ENCODE data around the gene CDH23. TPM values are rescaled to one million over a fixed set of nuclear protein-coding genes. Genes with fewer than 3 reads are reported as not detected.

Gene CDH23
- total and polyA plus RNA-seq, 9 of the 15 experiments (the other 6 are each of a cell fraction or from before 2014, with no cell fraction given): 0.18 to 1.2 (median 0.47) TPM

DNA sequence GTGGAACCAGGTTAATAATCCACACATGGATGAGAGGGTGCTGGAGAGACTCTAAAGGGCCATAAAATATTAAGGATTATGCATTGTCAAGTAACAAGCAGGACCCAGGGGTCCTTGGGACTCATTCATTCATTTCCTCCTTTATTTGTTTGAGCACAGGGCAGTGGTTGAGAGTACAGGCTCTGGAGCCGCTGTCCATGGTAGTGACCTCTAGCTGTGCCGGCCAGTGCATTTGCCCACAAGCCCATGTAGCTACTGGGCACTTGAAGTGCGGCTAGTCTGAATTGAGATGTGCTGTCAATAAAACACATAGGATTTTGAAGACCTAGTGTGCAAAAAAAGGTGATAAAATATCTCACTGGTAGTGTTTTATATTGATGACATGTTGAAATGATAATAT is 185.3 kb downstream of the CDH23 start:
- ATAC-seq (peak; percentile 78), DNase-seq (ENCODE audit: extremely low read depth in 1 of 4, low spot score in 3 of 4) (peak; percentile 51 to 76 (median 66)), FAIRE-seq (no peak)
- Histone ChIP-seq H3K9ac (ENCODE audit: insufficient read depth in 1 of 2, low read depth in 2 of 2, low read length in 2 of 2) (peak overlapping the region in 1 of 2 experiments; percentile 6; a peak in 1 of 4 replicates), H3K36me3 (ENCODE audit: control insufficient read depth, insufficient read depth, low read length) (no peaks in the 10 kb centered on the region), H3K9me3 (replicated peaks; ENCODE audit: control insufficient read depth, insufficient read depth, low read depth, low read length) (no peaks in the 10 kb centered on the region), H3K79me2 (ENCODE audit: control insufficient read depth, insufficient read depth, low read length) (no peaks in the 10 kb centered on the region), H3K27me3 (ENCODE audit: control insufficient read depth in 2 of 2, insufficient read depth in 2 of 2, low read length in 2 of 2) (peaks cover 0 to 4% of the 10 kb centered on the region in 2 experiments; a peak in 1 of 5 replicates), H2AFZ (ENCODE audit: low read depth, low read length) (no peak overlapping the region), H3K27ac (ENCODE audit: extremely low read depth, low read depth, low read length) (no peak overlapping the region), H3K9me1 (ENCODE audit: control insufficient read depth, insufficient read depth, low read length) (no peaks in the 10 kb centered on the region), H4K20me1 (replicated peaks; ENCODE audit: control insufficient read depth, insufficient read depth, low read length) (no peaks in the 10 kb centered on the region), H3K4me1 (replicated peaks in 1 of 2; ENCODE audit: control insufficient read depth in 2 of 2, insufficient read depth in 2 of 2, low read length in 2 of 2) (peaks cover 11 to 28% of the 10 kb centered on the region in 2 experiments; a peak in 4 of 5 replicates), H3K4me2 (ENCODE audit: insufficient read depth, low read length) (no peak overlapping the region), H3K4me3 (no peak overlapping the region)
- in situ Hi-C loops (cut with MboI): no loop called here
- 45% methylated on average over 3 of the region's 3 CpGs for WGBS (ENCODE audit: insufficient coverage, low coverage, missing lambda C conversion rate)
- intact Hi-C loops (cut with micrococcal nuclease): no loop called here
- ChIA-PET CTCF (ENCODE audit: low intra/inter-chr PET ratio) (no interaction called here), POLR2A (interaction anchor here (0.6 to 1.4 kb wide), 5 partner anchors 9 to 183 kb away, joined by 3 to 4 read pairs (median 3); no protein-coding TSS in a partner anchor)
- no TSS peak for BruUV-seq (replicated peaks)
- TF ChIP-seq, protein P1, sequence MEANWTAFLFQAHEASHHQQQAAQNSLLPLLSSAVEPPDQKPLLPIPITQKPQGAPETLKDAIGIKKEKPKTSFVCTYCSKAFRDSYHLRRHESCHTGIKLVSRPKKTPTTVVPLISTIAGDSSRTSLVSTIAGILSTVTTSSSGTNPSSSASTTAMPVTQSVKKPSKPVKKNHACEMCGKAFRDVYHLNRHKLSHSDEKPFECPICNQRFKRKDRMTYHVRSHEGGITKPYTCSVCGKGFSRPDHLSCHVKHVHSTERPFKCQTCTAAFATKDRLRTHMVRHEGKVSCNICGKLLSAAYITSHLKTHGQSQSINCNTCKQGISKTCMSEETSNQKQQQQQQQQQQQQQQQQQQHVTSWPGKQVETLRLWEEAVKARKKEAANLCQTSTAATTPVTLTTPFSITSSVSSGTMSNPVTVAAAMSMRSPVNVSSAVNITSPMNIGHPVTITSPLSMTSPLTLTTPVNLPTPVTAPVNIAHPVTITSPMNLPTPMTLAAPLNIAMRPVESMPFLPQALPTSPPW (CRISPR knock-in tag; IDR thresholded peaks at IDR 0.05): 0 out of 2 replicates have a peak, but pooled peaks have one; percentile 24
- TF ChIP-seq, protein P2, sequence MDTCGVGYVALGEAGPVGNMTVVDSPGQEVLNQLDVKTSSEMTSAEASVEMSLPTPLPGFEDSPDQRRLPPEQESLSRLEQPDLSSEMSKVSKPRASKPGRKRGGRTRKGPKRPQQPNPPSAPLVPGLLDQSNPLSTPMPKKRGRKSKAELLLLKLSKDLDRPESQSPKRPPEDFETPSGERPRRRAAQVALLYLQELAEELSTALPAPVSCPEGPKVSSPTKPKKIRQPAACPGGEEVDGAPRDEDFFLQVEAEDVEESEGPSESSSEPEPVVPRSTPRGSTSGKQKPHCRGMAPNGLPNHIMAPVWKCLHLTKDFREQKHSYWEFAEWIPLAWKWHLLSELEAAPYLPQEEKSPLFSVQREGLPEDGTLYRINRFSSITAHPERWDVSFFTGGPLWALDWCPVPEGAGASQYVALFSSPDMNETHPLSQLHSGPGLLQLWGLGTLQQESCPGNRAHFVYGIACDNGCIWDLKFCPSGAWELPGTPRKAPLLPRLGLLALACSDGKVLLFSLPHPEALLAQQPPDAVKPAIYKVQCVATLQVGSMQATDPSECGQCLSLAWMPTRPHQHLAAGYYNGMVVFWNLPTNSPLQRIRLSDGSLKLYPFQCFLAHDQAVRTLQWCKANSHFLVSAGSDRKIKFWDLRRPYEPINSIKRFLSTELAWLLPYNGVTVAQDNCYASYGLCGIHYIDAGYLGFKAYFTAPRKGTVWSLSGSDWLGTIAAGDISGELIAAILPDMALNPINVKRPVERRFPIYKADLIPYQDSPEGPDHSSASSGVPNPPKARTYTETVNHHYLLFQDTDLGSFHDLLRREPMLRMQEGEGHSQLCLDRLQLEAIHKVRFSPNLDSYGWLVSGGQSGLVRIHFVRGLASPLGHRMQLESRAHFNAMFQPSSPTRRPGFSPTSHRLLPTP (IDR thresholded peaks at IDR 0.05; ENCODE audit: borderline replicate concordance, extremely low read depth, insufficient read length): no peak
- TF ChIP-seq, protein P3, sequence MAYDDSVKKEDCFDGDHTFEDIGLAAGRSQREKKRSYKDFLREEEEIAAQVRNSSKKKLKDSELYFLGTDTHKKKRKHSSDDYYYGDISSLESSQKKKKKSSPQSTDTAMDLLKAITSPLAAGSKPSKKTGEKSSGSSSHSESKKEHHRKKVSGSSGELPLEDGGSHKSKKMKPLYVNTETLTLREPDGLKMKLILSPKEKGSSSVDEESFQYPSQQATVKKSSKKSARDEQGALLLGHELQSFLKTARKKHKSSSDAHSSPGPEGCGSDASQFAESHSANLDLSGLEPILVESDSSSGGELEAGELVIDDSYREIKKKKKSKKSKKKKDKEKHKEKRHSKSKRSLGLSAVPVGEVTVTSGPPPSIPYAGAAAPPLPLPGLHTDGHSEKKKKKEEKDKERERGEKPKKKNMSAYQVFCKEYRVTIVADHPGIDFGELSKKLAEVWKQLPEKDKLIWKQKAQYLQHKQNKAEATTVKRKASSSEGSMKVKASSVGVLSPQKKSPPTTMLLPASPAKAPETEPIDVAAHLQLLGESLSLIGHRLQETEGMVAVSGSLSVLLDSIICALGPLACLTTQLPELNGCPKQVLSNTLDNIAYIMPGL (CRISPR knock-in tag; IDR thresholded peaks at IDR 0.05): 0 out of 2 replicates have a peak, but pooled peaks have one; percentile 40
- TF ChIP-seq, protein P4, sequence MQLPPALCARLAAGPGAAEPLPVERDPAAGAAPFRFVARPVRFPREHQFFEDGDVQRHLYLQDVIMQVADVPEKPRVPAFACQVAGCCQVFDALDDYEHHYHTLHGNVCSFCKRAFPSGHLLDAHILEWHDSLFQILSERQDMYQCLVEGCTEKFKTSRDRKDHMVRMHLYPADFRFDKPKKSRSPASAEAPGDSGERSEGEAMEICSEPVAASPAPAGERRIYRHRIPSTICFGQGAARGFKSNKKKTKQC (CRISPR knock-in tag; IDR thresholded peaks at IDR 0.05): peak; percentile 71; the same call in 1 of the 2 replicates
- no peak for TF ChIP-seq XRCC5 (IDR thresholded peaks at IDR 0.05; ENCODE audit: low read depth, low read length)
- peak; percentile 71; the same call in 1 of the 2 replicates for TF ChIP-seq FOXP1 (CRISPR knock-in tag; IDR thresholded peaks at IDR 0.05)
- 0 out of 2 replicates have a peak, but pooled peaks have one; percentile 70 for TF ChIP-seq ZNF197 (CRISPR knock-in tag; IDR thresholded peaks at IDR 0.05; ENCODE audit: low read depth)
- TF ChIP-seq NCOA6 (IDR thresholded peaks at IDR 0.05): 0 out of 2 replicates have a peak, but pooled peaks have one; percentile 23
- TF ChIP-seq MIER1 (IDR thresholded peaks at IDR 0.05; ENCODE audit: low read depth): peak; percentile 96
